H9 (cell line): Measurements from ENCODE around the gene MGLL. TPM values are rescaled to one million over a fixed set of nuclear protein-coding genes. Genes with fewer than 3 reads are reported as not detected.

Experiments
- DNase-seq: peaks from one replicate; pipeline ENCODE4 v3.0.0-alpha.2; 2017
- H2AFZ ChIP-seq: one replicate; pipeline ENCODE4 v1.6.1; 2013; ENCODE audit warnings: mild to moderate bottlenecking, low read length, control low read depth, moderate library complexity
- H2AK5ac ChIP-seq: 2 replicates; pipeline ENCODE4 v1.6.1; 2013; ENCODE audit warnings: low read length, control low read depth, mixed read lengths; ENCODE audit not compliant: insufficient read length
- H2BK120ac ChIP-seq: one replicate; pipeline ENCODE4 v1.6.1; 2013; ENCODE audit warnings: low read depth, mild to moderate bottlenecking, low read length, control low read depth, inconsistent platforms; ENCODE audit not compliant: poor library complexity, severe bottlenecking
- H2BK12ac ChIP-seq: 2 replicates; pipeline ENCODE4 v1.6.1; 2013; ENCODE audit warnings: low read length, control low read depth, mixed read lengths, low read depth; ENCODE audit not compliant: insufficient read length
- H2BK15ac ChIP-seq: 2 replicates; pipeline ENCODE4 v1.6.1; 2013; ENCODE audit warnings: low read depth, low read length, control low read depth
- H2BK20ac ChIP-seq: one replicate; pipeline ENCODE4 v1.6.1; 2013; ENCODE audit warnings: low read depth, mild to moderate bottlenecking, low read length, control low read depth, inconsistent platforms; ENCODE audit not compliant: poor library complexity, severe bottlenecking
- H2BK5ac ChIP-seq: 2 replicates; pipeline ENCODE4 v1.6.1; 2013; ENCODE audit warnings: low read length, control low read depth, mixed read lengths; ENCODE audit not compliant: insufficient read length
- H3K14ac ChIP-seq: 2 replicates; pipeline ENCODE4 v1.6.1; 2013; ENCODE audit warnings: low read length, control low read depth; ENCODE audit not compliant: insufficient read depth
- H3K18ac ChIP-seq: 2 replicates; pipeline ENCODE4 v1.6.1; 2013; ENCODE audit warnings: low read depth, mild to moderate bottlenecking, mixed read lengths, low read length, control low read depth; ENCODE audit not compliant: insufficient read length
- H3K23ac ChIP-seq: 2 replicates; pipeline ENCODE4 v1.6.1; 2013; ENCODE audit warnings: low read length, control low read depth, mixed read lengths, low read depth; ENCODE audit not compliant: insufficient read length
- H3K23me2 ChIP-seq: 2 replicates; pipeline ENCODE4 v1.6.1; 2013; ENCODE audit warnings: low read depth, mild to moderate bottlenecking, mixed read lengths, low read length, control low read depth; ENCODE audit not compliant: insufficient read length, poor library complexity, severe bottlenecking
- H3K27ac ChIP-seq: 2 replicates; pipeline ENCODE4 v1.5.1; 2013; ENCODE audit warnings: low read length, control low read depth, mixed read lengths, low read depth; ENCODE audit not compliant: insufficient read length
- H3K27me3 ChIP-seq: 2 replicates; pipeline ENCODE4 v1.6.1; 2013; ENCODE audit warnings: low read length, control low read depth, inconsistent platforms; ENCODE audit not compliant: insufficient read depth
- H3K4ac ChIP-seq: 2 replicates; pipeline ENCODE4 v1.6.1; 2013; ENCODE audit warnings: low read depth, mild to moderate bottlenecking, control low read depth, inconsistent platforms, low read length, moderate library complexity
- H3K4me1 ChIP-seq: 2 replicates; pipeline ENCODE4 v1.6.1; 2013; ENCODE audit warnings: low read length, control low read depth, inconsistent platforms; ENCODE audit not compliant: insufficient read depth
- H3K4me2 ChIP-seq: 2 replicates; pipeline ENCODE4 v1.6.1; 2013; ENCODE audit warnings: low read length, control low read depth, mixed read lengths; ENCODE audit not compliant: insufficient read length, insufficient read depth
- H3K56ac ChIP-seq: 2 replicates; pipeline ENCODE4 v1.6.1; 2013; ENCODE audit warnings: low read depth, mild to moderate bottlenecking, mixed read lengths, low read length, control low read depth; ENCODE audit not compliant: insufficient read length
- H3K79me1 ChIP-seq: 2 replicates; pipeline ENCODE4 v1.6.1; 2013; ENCODE audit warnings: low read depth, mild to moderate bottlenecking, moderate library complexity, low read length, control low read depth, inconsistent platforms; ENCODE audit not compliant: insufficient read depth, poor library complexity, severe bottlenecking
- H3K79me2 ChIP-seq: 2 replicates; pipeline ENCODE4 v1.6.1; 2013; ENCODE audit warnings: low read length, control low read depth, inconsistent platforms; ENCODE audit not compliant: insufficient read depth
- H3K9ac ChIP-seq: 2 replicates; pipeline ENCODE4 v1.6.1; 2013; ENCODE audit warnings: low read length, control low read depth, mixed read lengths; ENCODE audit not compliant: insufficient read length; ENCODE audit errors: extremely low read depth
- H3K9me3 ChIP-seq: one replicate; pipeline ENCODE4 v1.6.1; 2013; ENCODE audit warnings: low read depth, low read length, inconsistent platforms; ENCODE audit not compliant: control insufficient read depth
- H3T11ph ChIP-seq: one replicate; pipeline ENCODE4 v1.6.1; 2013; ENCODE audit warnings: mild to moderate bottlenecking, low read length, control low read depth, inconsistent platforms
- H4K20me1 ChIP-seq: one replicate; pipeline ENCODE4 v1.6.1; 2013; ENCODE audit not compliant: control insufficient read depth, insufficient read length, insufficient read depth
- H4K5ac ChIP-seq: 2 replicates; pipeline ENCODE4 v1.6.1; 2013; ENCODE audit warnings: low read depth, mild to moderate bottlenecking, mixed read lengths, low read length, control low read depth; ENCODE audit not compliant: insufficient read length
- H4K8ac ChIP-seq: replicated peaks from 2 replicates; pipeline ENCODE4 v1.6.1; 2013; ENCODE audit warnings: low read length, control low read depth, mixed read lengths, low read depth; ENCODE audit not compliant: insufficient read length
- H4K91ac ChIP-seq: 2 replicates; pipeline ENCODE4 v1.6.1; 2013; ENCODE audit warnings: low read depth, mild to moderate bottlenecking, moderate library complexity, mixed read lengths, low read length, control low read depth; ENCODE audit not compliant: insufficient read length
- H3K27ac Mint-ChIP-seq, 3 experiments: 2 replicates in 2 of 3; 3 replicates in 1 of 3; pipeline ENCODE4 v1.8.0; 2020 to 2021; ENCODE audit warnings: mixed read lengths in 3 of 3, mild to moderate bottlenecking in 1 of 3, moderate library complexity in 1 of 3
- H3K27me3 Mint-ChIP-seq: 2 replicates; pipeline ENCODE4 v1.8.0; 2021; ENCODE audit warnings: low read depth, mild to moderate bottlenecking, moderate library complexity, mixed read lengths
- H3K36me3 Mint-ChIP-seq, 3 experiments: 2 replicates in 2 of 3; 3 replicates in 1 of 3; pipeline ENCODE4 v1.8.0; 2020 to 2021; ENCODE audit warnings: low read depth in 3 of 3, mixed read lengths in 3 of 3; ENCODE audit not compliant: insufficient read depth in 1 of 3
- H3K4me1 Mint-ChIP-seq, 2 experiments: 2 replicates each; pipeline ENCODE4 v1.8.0; 2020; ENCODE audit warnings: mixed read lengths in 2 of 2
- H3K4me3 Mint-ChIP-seq, 2 experiments: 2 replicates in 1 of 2; 3 replicates in 1 of 2; pipeline ENCODE4 v1.8.0; 2020 to 2021; ENCODE audit warnings: mild to moderate bottlenecking in 2 of 2, mixed read lengths in 2 of 2, moderate library complexity in 1 of 2
- H3K9me3 Mint-ChIP-seq, 2 experiments: 2 replicates in 1 of 2; 3 replicates in 1 of 2; pipeline ENCODE4 v1.8.0; 2020; ENCODE audit warnings: mild to moderate bottlenecking in 2 of 2, mixed read lengths in 2 of 2, moderate library complexity in 1 of 2
- WGBS: extraction: QIAGEN DNeasy Blood & Tissue Kit; methylation state at CpG from one replicate; pipeline ENCODE4 v1.1.7; 2013; ENCODE audit warnings: missing lambda C conversion rate, low lambda C conversion rate, mixed read lengths; ENCODE audit not compliant: insufficient read length; ENCODE audit errors: extremely low coverage; 5-methylcytosine and 5-hydroxymethylcytosine counted together
- total RNA-seq: library from RNA; stranded (reverse); gene quantifications from 2 replicates; pipeline ENCODE4 v1.2.1, GENCODE V29; 2021
- TF ChIP-seq, protein P1 (sequence below): fragments of 200-600 bp; sonication (generic); conservative IDR thresholded peaks from 3 replicates; pipeline ENCODE4 v1.8.0; 2021; ENCODE audit warnings: antibody characterized with exemption, mild to moderate bottlenecking

MGLL gene
- total RNA-seq, 1 experiment from 2014 or later: 0.11 TPM

DNA sequence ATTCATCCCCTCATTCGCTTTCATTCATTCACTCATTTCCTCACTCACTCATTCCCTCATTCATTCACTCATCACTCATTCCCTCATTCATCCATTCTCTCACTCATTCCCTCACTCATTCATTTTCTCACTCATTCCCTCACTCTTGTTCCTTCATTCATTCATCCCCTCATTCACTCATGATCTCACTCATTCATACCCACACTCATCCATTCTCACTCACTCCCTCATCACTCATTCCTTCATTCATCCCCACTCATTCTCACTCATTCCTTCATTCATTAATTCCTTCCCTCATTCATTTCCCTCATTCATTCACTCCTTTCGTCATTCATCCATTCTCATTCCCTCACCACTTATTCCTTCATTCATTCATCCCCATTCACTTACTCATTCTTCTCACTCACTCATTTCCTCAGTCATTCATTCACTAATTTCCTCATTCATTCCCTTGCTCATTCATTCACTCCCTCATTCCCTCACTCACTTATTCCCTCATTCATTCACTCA lies 135.0 kb downstream of the MGLL start:
- H3K27ac Mint-ChIP-seq: no peak overlapping the region
- Histone ChIP-seq H2BK12ac (no peak overlapping the region), H3K23me2 (no peaks in the 10 kb centered on the region), H2BK15ac (no peak overlapping the region), H3K79me1 (no peaks in the 10 kb centered on the region), H3K27ac (no peak overlapping the region), H3K9ac (no peak overlapping the region), H2AK5ac (no peak overlapping the region), H4K8ac (no peak overlapping the region), H3K9me3 (no peaks in the 10 kb centered on the region), H3K4ac (no peak overlapping the region), H2BK120ac (no peak overlapping the region), H2BK5ac (no peak overlapping the region), H3K14ac (no peak overlapping the region), H2AFZ (no peak overlapping the region), H4K20me1 (no peaks in the 10 kb centered on the region), H4K5ac (no peak overlapping the region), H4K91ac (no peak overlapping the region), H3T11ph (no peak overlapping the region), H2BK20ac (no peak overlapping the region), H3K23ac (no peak overlapping the region), H3K4me2 (no peak overlapping the region), H3K18ac (no peak overlapping the region), H3K56ac (no peak overlapping the region), H3K27me3 (no peaks in the 10 kb centered on the region; the same call in 1 of the 2 replicates), H3K4me1 (no peaks in the 10 kb centered on the region; the same call in 1 of the 2 replicates), H3K79me2 (no peaks in the 10 kb centered on the region)
- DNase-seq: no peak
- no peak overlapping the region for H3K4me3 Mint-ChIP-seq
- peaks cover 13 to 16% of the 10 kb centered on the region in 2 experiments for H3K4me1 Mint-ChIP-seq
- H3K9me3 Mint-ChIP-seq: no peaks in the 10 kb centered on the region
- no peaks in the 10 kb centered on the region; the same call in 1 of the 2 replicates for H3K27me3 Mint-ChIP-seq
- TF ChIP-seq, protein P1, sequence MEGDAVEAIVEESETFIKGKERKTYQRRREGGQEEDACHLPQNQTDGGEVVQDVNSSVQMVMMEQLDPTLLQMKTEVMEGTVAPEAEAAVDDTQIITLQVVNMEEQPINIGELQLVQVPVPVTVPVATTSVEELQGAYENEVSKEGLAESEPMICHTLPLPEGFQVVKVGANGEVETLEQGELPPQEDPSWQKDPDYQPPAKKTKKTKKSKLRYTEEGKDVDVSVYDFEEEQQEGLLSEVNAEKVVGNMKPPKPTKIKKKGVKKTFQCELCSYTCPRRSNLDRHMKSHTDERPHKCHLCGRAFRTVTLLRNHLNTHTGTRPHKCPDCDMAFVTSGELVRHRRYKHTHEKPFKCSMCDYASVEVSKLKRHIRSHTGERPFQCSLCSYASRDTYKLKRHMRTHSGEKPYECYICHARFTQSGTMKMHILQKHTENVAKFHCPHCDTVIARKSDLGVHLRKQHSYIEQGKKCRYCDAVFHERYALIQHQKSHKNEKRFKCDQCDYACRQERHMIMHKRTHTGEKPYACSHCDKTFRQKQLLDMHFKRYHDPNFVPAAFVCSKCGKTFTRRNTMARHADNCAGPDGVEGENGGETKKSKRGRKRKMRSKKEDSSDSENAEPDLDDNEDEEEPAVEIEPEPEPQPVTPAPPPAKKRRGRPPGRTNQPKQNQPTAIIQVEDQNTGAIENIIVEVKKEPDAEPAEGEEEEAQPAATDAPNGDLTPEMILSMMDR: no peak
- 100% methylated on average over 2 of the region's 2 CpGs for WGBS
- H3K36me3 Mint-ChIP-seq: no peaks in the 10 kb centered on the region
